ENCODE data around the gene RUSC1.

RUSC1 gene

GRCh38 chr1:155309423-155310021, 11.2 kb upstream of the RUSC1 start (continued):
- TF ChIP-seq ZNF555 (tag by site-specific recombination; conservative IDR thresholded peaks at IDR 0.05) (no peak), ZNF704 (tag by site-specific recombination; IDR thresholded peaks at IDR 0.05) (no peak), CTCF (tag by site-specific recombination; IDR thresholded peaks at IDR 0.05) (peak; percentile 46; the same call in 1 of the 2 replicates), ZSCAN18 (tag by site-specific recombination; IDR thresholded peaks at IDR 0.05) (no peak), REPIN1 (tag by site-specific recombination; IDR thresholded peaks at IDR 0.05; ENCODE audit: low read depth) (no peak), ZFP41 (tag by site-specific recombination; IDR thresholded peaks at IDR 0.05; ENCODE audit: borderline replicate concordance) (no peak), YY2 (tag by site-specific recombination; IDR thresholded peaks at IDR 0.05) (peak; percentile 60), ZFHX2 (tag by site-specific recombination; conservative IDR thresholded peaks at IDR 0.05) (0 out of 2 replicates have a peak, but pooled peaks have one; percentile 16), ZNF621 (tag by site-specific recombination; IDR thresholded peaks at IDR 0.05) (no peak), ZNF174 (tag by site-specific recombination; IDR thresholded peaks at IDR 0.05) (no peak), ZNF18 (tag by site-specific recombination; IDR thresholded peaks at IDR 0.05) (no peak), SCRT2 (tag by site-specific recombination; IDR thresholded peaks at IDR 0.05) (no peak), ZNF211 (tag by site-specific recombination; IDR thresholded peaks at IDR 0.05; ENCODE audit: low read depth) (no peak), ZNF624 (tag by site-specific recombination; IDR thresholded peaks at IDR 0.05) (no peak), ZNF639 (tag by site-specific recombination; IDR thresholded peaks at IDR 0.05) (no peak), ZBTB10 (tag by site-specific recombination; IDR thresholded peaks at IDR 0.05) (no peak), ZNF366 (tag by site-specific recombination; conservative IDR thresholded peaks at IDR 0.05) (no peak), ZNF645 (tag by site-specific recombination; IDR thresholded peaks at IDR 0.05) (no peak), GLIS1 (tag by site-specific recombination; IDR thresholded peaks at IDR 0.05) (0 out of 2 replicates have a peak, but pooled peaks have one; percentile 24), ZNF214 (tag by site-specific recombination; IDR thresholded peaks at IDR 0.05; ENCODE audit: borderline replicate concordance) (no peak), ZNF2 (tag by site-specific recombination; IDR thresholded peaks at IDR 0.05) (no peak), ZBTB6 (tag by site-specific recombination; IDR thresholded peaks at IDR 0.05) (no peak), ZNF121 (tag by site-specific recombination; IDR thresholded peaks at IDR 0.05) (no peak), BCL11A (tag by site-specific recombination; IDR thresholded peaks at IDR 0.05; ENCODE audit: low read depth) (no peak)
